A549 (cell line): ENCODE results near the gene STK16. TPM values are rescaled to one million over a fixed set of nuclear protein-coding genes. Genes with fewer than 3 reads are reported as not detected.

Experiments used
- ATAC-seq, 2 experiments: fragments of 200-7000 bp in 1 of 2; fragments of >200 bp in 1 of 2; cut with Nextera tagmentation in 1 of 2; cut with Tn5 transposase in 1 of 2; 3 replicates each; pipeline versions ENCODE4 v1.8.0 to v1.9.1; 2018 to 2020; ENCODE audit warnings: mild to moderate bottlenecking in 1 of 2, moderate library complexity in 1 of 2
- CTCF ChIA-PET: fragments of 300-600 bp; sonication (Branson Sonifier 250); formaldehyde crosslinking; extraction: SDS; loops from one replicate; lab custom pipeline; 2021; ENCODE audit warnings: antibody characterized with exemption, inconsistent platforms; lab: Yijun Ruan, JAX
- POLR2A ChIA-PET: fragments of 350-600 bp; formaldehyde crosslinking; extraction: SDS; loops from one replicate; lab custom pipeline; 2021; ENCODE audit warnings: antibody characterized with exemption, inconsistent platforms; lab: Yijun Ruan, JAX
- DNase-seq, 2 experiments: peaks; one replicate each; pipeline versions ENCODE4 v3.0.0 to v3.0.0-alpha.2; 2011 to 2016; ENCODE audit warnings: low read depth in 1 of 2, low spot score in 1 of 2
- FAIRE-seq: peaks from 2 replicates; lab custom pipeline; 2011; peaks lifted over from hg19 to GRCh38; lab: Jason Lieb, UNC
- H3K27ac ChIP-seq, 2 experiments: fragments of >200 bp; sonication (Bioruptor Twin); formaldehyde crosslinking; 3 replicates each; pipeline ENCODE4 v1.5.1; 2016 to 2017
- H3K4me1 ChIP-seq: fragments of >200 bp; sonication (Bioruptor Twin); formaldehyde crosslinking; 3 replicates; pipeline ENCODE4 v1.6.1; 2016
- H3K4me2 ChIP-seq: fragments of >200 bp; sonication (Bioruptor Twin); formaldehyde crosslinking; 3 replicates; pipeline ENCODE4 v1.6.1; 2016
- H3K4me3 ChIP-seq: fragments of >200 bp; sonication (Bioruptor Twin); formaldehyde crosslinking; 3 replicates; pipeline ENCODE4 v1.5.1; 2016
- H3K9me3 ChIP-seq: fragments of >200 bp; sonication (Bioruptor Twin); formaldehyde crosslinking; 3 replicates; pipeline ENCODE4 v1.6.1; 2016
- BCL3 ChIP-seq: fragments of >200 bp; sonication (Bioruptor Twin); formaldehyde crosslinking; IDR thresholded peaks from 3 replicates; pipeline ENCODE4 v1.6.1; 2016
- CEBPB ChIP-seq, 2 experiments: fragments of >200 bp in 1 of 2; sonication (Bioruptor Twin) in 1 of 2; formaldehyde crosslinking in 1 of 2; IDR thresholded peaks; 2 replicates each; pipeline ENCODE4 v1.6.1; 2012 to 2016
- CHD2 ChIP-seq: fragments of 150-350 bp; IDR thresholded peaks from 2 replicates; pipeline ENCODE4 v1.6.1; 2014; ENCODE audit warnings: low read length; ENCODE audit not compliant: partially characterized antibody
- EP300 ChIP-seq, 2 experiments: fragments of >200 bp; sonication (Bioruptor Twin); formaldehyde crosslinking; IDR thresholded peaks; 2 replicates in 1 of 2; 3 replicates in 1 of 2; pipeline ENCODE4 v1.6.1; 2016 to 2017
- FOSL2 ChIP-seq, 2 experiments: fragments of 450-650 bp in 1 of 2; fragments of >200 bp in 1 of 2; sonication (Bioruptor Twin) in 1 of 2; formaldehyde crosslinking; IDR thresholded peaks; 2 replicates each; pipeline versions ENCODE4 v1.5.0 to v1.6.1; 2016 to 2020; ENCODE audit warnings: mild to moderate bottlenecking in 1 of 2, moderate library complexity in 1 of 2
- GATA3 ChIP-seq: IDR thresholded peaks from 2 replicates; pipeline ENCODE4 v1.6.1; 2012; ENCODE audit warnings: borderline replicate concordance
- HMGXB4 ChIP-seq: fragments of 250-450 bp; sonication (Bioruptor Pico); IDR thresholded peaks from 2 replicates; pipeline ENCODE4 v1.5.0; 2021; ENCODE audit warnings: mild to moderate bottlenecking, moderate library complexity, borderline replicate concordance
- HOXA7 ChIP-seq: fragments of 250-450 bp; sonication (Bioruptor Pico); IDR thresholded peaks from 2 replicates; pipeline ENCODE4 v1.5.0; 2020; ENCODE audit warnings: mild to moderate bottlenecking, moderate library complexity
- HOXB13 ChIP-seq: fragments of 250-450 bp; sonication (Bioruptor Pico); IDR thresholded peaks from 2 replicates; pipeline ENCODE4 v1.5.0; 2020; ENCODE audit warnings: low read depth, mild to moderate bottlenecking, moderate library complexity
- HOXB5 ChIP-seq: fragments of 250-450 bp; sonication (Bioruptor Pico); IDR thresholded peaks from 2 replicates; pipeline ENCODE4 v1.5.0; 2020; ENCODE audit warnings: mild to moderate bottlenecking, moderate library complexity
- JUN ChIP-seq, 2 experiments: fragments of >200 bp; sonication (Bioruptor Twin); formaldehyde crosslinking; IDR thresholded peaks; 2 replicates in 1 of 2; 3 replicates in 1 of 2; pipeline ENCODE4 v1.6.1; 2016 to 2017
- JUNB ChIP-seq: fragments of >200 bp; sonication (Bioruptor Twin); formaldehyde crosslinking; IDR thresholded peaks from 2 replicates; pipeline ENCODE4 v1.6.1; 2016
- MAFK ChIP-seq: fragments of 450-650 bp; IDR thresholded peaks from 2 replicates; pipeline ENCODE4 v1.6.1; 2014; ENCODE audit not compliant: partially characterized antibody
- MAX ChIP-seq: IDR thresholded peaks from 2 replicates; pipeline ENCODE4 v1.6.1; 2012
- MAZ ChIP-seq: fragments of 150-350 bp; IDR thresholded peaks from 2 replicates; pipeline ENCODE4 v1.6.1; 2014; ENCODE audit warnings: antibody characterized with exemption, low read depth, low read length, borderline replicate concordance
- RAD21 ChIP-seq, 2 experiments: fragments of >200 bp in 1 of 2; sonication (Bioruptor Twin) in 1 of 2; formaldehyde crosslinking in 1 of 2; IDR thresholded peaks in 1 of 2; conservative IDR thresholded peaks in 1 of 2; 2 replicates in 1 of 2; 3 replicates in 1 of 2; pipeline ENCODE4 v1.6.1; 2012 to 2018; ENCODE audit warnings: inconsistent platforms in 1 of 2
- REST ChIP-seq: fragments of 200-600 bp; sonication (generic); IDR thresholded peaks from 2 replicates; pipeline ENCODE4 v1.6.1; 2016; ENCODE audit warnings: antibody characterized with exemption, mild to moderate bottlenecking, moderate library complexity
- SMC3 ChIP-seq: fragments of >200 bp; sonication (Bioruptor Twin); formaldehyde crosslinking; IDR thresholded peaks from 3 replicates; pipeline ENCODE4 v1.6.1; 2018; ENCODE audit warnings: inconsistent platforms
- ZFP36 ChIP-seq: fragments of 450-650 bp; IDR thresholded peaks from 2 replicates; pipeline ENCODE4 v1.6.1; 2014; ENCODE audit warnings: borderline replicate concordance; ENCODE audit not compliant: partially characterized antibody
- WGBS: methylation state at CpG from one replicate; pipeline ENCODE4 v1.1.6; 2017; ENCODE audit errors: missing lambda C conversion rate; 5-methylcytosine and 5-hydroxymethylcytosine counted together
- polyA plus RNA-seq, 4 experiments: library from polyadenylated mRNA; depleted of rRNA in 3 of 4; stranded (reverse); fragments of >200 nt; fragmentation: RNase III in 1 of 4; extraction: RNeasy Plus Mini Kit Qiagen cat#74134 plus additional on column Dnase treatment in 1 of 4; gene quantifications; 2 replicates in 3 of 4; 3 replicates in 1 of 4; pipeline ENCODE4 v1.2.3, GENCODE V29; 2011 to 2017

The STK16 gene
- polyA plus RNA-seq, 2 of the 4 experiments (the other 2 are of a cell fraction): 37.0 to 43.3 TPM

GRCh38 chr2:219273937-219274336, 28.7 kb downstream of the STK16 start:
- DNase-seq: peak; percentile 89 to 95
- H3K4me2 ChIP-seq: peak overlapping the region; percentile 95
- no peaks in the 10 kb centered on the region for H3K9me3 ChIP-seq
- WGBS: 0% methylated on average over 3 of the region's 3 CpGs
- peak; percentile 32 for FAIRE-seq
- H3K27ac ChIP-seq: peak overlapping the region; percentile 96 to 99
- ChIA-PET POLR2A (interaction anchor here (0.6 to 2.8 kb wide), 13 partner anchors 9 to 114 kb away, joined by 3 to 65 read pairs (median 7); partner anchors contain the start of genes ABCB6, ANKZF1, ATG9A and CNPPD1), CTCF (interaction anchor here (0.8 to 16.2 kb wide), 14 partner anchors 11 to 293 kb away, joined by 3 to 540 read pairs (median 6); partner anchors contain the start of genes ABCB6, ANKZF1, ATG9A and CNPPD1)
- no peak for TF ChIP-seq HMGXB4 (CRISPR knock-in tag)
- TF ChIP-seq MAX: peak; percentile 75; the same call in 1 of the 2 replicates
- TF ChIP-seq BCL3: 0 out of 3 replicates have a peak, but pooled peaks have one; percentile 47
- no peak for TF ChIP-seq HOXA7 (CRISPR knock-in tag)
- TF ChIP-seq JUN (IDR thresholded peaks at IDR 0.05): peak; percentile 17 to 56; a peak in 2 of 5 replicates
- TF ChIP-seq GATA3: peak; percentile 78; the same call in 1 of the 2 replicates
- peak; percentile 70 for TF ChIP-seq JUNB
- TF ChIP-seq CEBPB (IDR thresholded peaks at IDR 0.05): peak in 1 of 2 experiments; percentile 23; a peak in 1 of 4 replicates
- peak; percentile 70 for TF ChIP-seq FOSL2 (IDR thresholded peaks at IDR 0.05)
- TF ChIP-seq FOSL2 (CRISPR knock-in tag; IDR thresholded peaks at IDR 0.05): peak; percentile 94
- TF ChIP-seq CHD2: peak; percentile 29
- TF ChIP-seq SMC3: 0 out of 3 replicates have a peak, but pooled peaks have one; percentile 10
- TF ChIP-seq RAD21 (conservative IDR thresholded peaks at IDR 0.05 in 1 of 2, IDR thresholded peaks at IDR 0.05 in 1 of 2): peak in 1 of 2 experiments; percentile 10; a peak in 1 of 5 replicates
- TF ChIP-seq EP300 (IDR thresholded peaks at IDR 0.05): peak; percentile 73 to 77; a peak in 3 of 5 replicates
- no peak for TF ChIP-seq MAZ
- H3K4me3 ChIP-seq: peak overlapping the region; percentile 29
- peaks cover 83% of the 10 kb centered on the region for H3K4me1 ChIP-seq
- peak; percentile 84 to 86 for ATAC-seq

GRCh38 chr2:219274361-219274921, 29.2 kb downstream of the STK16 start:
- peak; percentile 90 to 93 for DNase-seq
- ATAC-seq: peak; percentile 64 to 68
- Histone ChIP-seq H3K9me3 (no peaks in the 10 kb centered on the region), H3K27ac (peak overlapping the region; percentile 96 to 99), H3K4me1 (peaks cover 79% of the 10 kb centered on the region), H3K4me3 (peak overlapping the region; percentile 29), H3K4me2 (peak overlapping the region; percentile 95)
- peak; percentile 13 for FAIRE-seq
- ChIA-PET POLR2A (interaction anchor here (0.6 to 2.8 kb wide), 13 partner anchors 10 to 114 kb away, joined by 3 to 65 read pairs (median 7); partner anchors contain the start of genes ABCB6, ANKZF1, ATG9A and CNPPD1), CTCF (interaction anchor here (0.8 to 16.2 kb wide), 14 partner anchors 11 to 294 kb away, joined by 3 to 540 read pairs (median 6); partner anchors contain the start of genes ABCB6, ANKZF1, ATG9A and CNPPD1)
- 6% methylated on average over 6 of the region's 6 CpGs for WGBS
- TF ChIP-seq REST (no peak), RAD21 (conservative IDR thresholded peaks at IDR 0.05 in 1 of 2, IDR thresholded peaks at IDR 0.05 in 1 of 2) (peak; percentile 2 to 23; a peak in 1 of 5 replicates), GATA3 (peak; percentile 66; the same call in 1 of the 2 replicates), MAFK (peak; percentile 11), MAX (peak; percentile 73), HOXB13 (no peak), EP300 (IDR thresholded peaks at IDR 0.05) (peak in 1 of 2 experiments; percentile 74; a peak in 2 of 5 replicates), CEBPB (IDR thresholded peaks at IDR 0.05) (peak in 1 of 2 experiments; percentile 32; a peak in 1 of 4 replicates), FOSL2 (IDR thresholded peaks at IDR 0.05) (peak; percentile 28; the same call in 1 of the 2 replicates), FOSL2 (CRISPR knock-in tag; IDR thresholded peaks at IDR 0.05) (peak; percentile 75), JUN (IDR thresholded peaks at IDR 0.05) (peak in 1 of 2 experiments; percentile 27; a peak in 1 of 5 replicates), HOXB5 (CRISPR knock-in tag) (peak; percentile 24; the same call in 1 of the 2 replicates), ZFP36 (no peak)
